ENCODE results near the gene TBCD.

The TBCD gene

GRCh38 chr17:82810644-82811430, 59.0 kb downstream of the TBCD start:
- DNase-seq (ENCODE audit: low read depth) = no peak

DNA sequence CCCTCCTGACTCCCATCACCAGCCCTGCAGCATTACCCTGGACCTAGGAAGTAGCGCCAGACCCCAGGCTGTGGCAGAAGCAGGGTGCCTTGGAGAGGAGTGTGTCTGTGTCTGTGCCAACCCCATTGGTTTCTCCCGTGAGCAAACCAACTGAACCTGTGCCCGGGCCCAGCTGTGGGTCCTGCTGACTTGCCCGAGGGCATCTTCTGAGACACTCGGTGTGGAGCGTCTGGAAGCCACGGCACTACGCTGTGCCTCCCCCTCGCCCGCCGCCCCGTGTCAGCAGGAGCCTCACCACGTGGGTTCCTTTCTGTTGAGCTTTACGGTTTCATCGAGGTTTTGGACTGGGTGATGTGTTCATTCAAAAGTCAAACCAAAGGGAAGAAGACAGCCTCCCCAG, 60.2 kb downstream of the TBCD start:
- DNase-seq (ENCODE audit: low read depth) = no peak

DNA sequence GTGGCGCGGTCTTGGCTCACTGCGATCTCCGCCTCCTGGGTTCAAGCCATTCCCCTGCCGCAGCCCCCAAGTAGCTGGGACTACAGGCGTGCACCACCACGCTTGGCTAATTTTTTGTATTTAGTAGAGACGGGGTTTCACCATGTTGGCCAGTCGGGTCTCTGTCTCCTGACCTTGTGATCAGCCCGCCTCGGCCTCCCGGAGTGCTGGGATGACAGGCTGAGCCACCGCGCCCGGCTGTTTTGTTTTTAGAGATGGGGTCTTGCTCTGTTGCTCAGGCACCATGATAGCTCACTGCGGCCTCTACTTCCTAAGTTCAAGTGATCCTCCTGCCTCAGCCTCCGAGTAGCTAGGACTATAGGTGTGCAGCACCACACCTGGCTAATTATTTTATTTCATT, 60.7 kb downstream of the TBCD start:
- DNase-seq (ENCODE audit: low read depth) = no peak

DNA sequence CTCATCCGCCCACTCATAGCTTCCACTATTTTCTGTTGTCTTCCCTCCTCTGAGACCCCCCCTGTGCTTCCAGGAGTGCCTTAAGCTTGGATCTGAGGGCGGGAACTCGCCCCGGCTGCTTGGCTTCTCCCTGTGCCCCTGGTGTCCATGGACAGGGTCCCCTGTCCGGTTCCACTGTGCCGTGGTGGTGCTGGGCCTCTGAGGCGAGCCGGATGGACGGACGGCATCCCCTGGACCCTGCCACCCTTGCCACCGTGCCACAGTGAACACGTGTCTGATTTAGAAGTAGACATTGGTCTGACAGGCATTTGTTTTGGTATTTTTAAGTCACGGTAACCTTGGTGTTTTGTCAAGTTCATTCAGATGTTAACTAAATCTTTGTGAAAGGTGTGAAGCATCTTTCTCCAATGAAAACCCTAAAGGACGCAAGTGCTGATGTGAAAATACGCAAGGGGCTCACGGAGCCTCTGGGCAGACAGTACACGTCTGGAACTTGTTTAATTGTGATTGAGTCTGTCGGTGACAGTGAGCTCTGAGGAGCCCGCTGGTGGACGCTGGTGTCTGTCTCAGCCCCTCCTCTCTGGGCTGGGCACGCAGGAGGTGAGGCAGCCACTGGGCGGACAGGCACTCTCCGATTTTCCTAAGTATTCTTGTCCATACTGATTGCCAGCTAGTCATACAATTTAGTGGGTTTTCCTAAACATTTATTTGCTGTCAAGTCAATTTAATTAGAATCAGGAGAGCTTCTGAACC, 61.6 kb downstream of the TBCD start:
- no peak for DNase-seq (ENCODE audit: low read depth)

DNA sequence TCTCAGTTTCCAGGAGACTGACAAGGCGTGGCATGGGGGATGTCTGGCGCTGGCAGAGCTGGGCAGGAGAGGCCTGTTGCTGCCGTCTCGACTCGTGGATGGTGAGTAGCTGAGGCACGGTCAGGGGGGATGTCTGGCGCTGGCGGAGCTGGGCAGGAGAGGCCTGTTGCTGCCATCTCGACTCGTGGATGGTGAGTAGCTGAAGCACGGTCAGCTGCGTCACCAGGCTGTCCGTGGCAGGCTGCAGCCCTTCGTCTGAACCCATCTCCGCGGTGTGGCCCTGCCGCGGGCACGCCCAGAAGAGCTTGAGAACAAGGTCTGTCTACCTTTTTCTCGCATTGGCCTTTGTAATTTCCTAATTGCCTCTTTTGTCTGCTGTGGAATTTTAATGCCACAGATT, 63.0 kb downstream of the TBCD start:
- no peak for DNase-seq (ENCODE audit: low read depth)

- no peak for DNase-seq (ENCODE audit: low read depth)
These were observed 63.5 kb downstream of the TBCD start for GRCh38 chr17:82815354-82815753.

DNA sequence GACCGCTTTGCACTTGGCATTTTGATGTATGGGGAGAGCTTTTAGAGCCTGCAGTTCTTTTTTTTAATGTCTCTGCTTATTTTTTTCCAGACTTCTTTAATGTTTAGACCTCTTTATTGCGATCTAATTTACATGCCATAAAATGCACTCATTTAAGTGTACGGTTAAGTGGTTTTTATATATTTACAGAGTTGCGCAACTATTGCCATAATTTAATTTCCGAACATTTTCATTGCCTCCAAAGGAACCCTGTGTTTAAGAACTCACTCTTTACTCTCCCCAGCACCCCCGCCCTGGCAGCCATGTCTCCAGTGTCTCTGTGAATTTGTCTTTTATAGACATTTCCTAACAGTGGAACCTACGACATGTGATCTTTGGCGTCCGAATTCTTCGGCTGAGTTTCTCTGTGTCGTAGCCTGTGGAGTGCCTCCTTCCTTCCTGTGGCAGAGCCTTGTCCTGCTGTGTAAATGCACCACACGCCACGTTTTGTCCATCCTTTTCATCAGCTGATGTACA, 64.0 kb downstream of the TBCD start:
- DNase-seq (ENCODE audit: low read depth) = no peak

DNA sequence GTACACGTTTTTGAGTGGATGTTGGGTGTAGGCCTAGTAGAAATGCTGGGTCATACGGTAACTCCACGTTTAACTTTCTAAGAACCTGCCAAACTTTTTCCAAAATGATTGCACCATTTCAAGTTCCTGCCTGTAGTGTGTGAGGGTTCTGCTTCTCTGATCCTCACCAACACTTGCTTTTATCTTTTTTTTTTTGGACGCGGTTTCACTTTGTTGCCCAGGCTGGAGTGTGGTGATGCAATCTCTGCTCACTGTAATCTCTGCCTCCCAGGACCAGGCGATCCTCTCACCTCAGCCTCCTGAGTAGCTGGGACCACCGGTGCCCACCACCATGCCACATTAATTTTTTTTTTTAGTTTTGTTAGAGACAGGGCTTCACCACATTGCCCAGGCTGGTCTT, 64.5 kb downstream of the TBCD start:
- DNase-seq (ENCODE audit: low read depth) = no peak

DNA sequence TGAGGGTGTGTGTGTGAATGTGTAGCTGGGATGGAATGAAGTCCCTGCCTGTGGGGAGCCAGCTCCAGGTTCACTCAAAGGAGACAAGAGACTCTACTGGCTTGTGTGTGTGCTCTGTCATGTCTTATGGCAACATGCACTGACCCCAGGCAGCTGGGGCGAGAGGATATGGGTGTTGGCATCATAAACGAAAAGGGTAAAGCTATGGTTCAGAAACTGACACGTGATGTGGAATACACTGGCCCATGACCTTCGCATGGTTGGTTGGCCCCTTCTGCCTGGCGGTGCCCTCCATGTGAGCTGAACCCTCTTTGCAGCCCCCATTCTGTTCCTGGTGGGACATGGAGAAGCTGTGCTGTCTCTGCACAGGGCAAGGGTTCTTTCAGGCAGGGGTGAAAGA, 66.1 kb downstream of the TBCD start:
- DNase-seq (ENCODE audit: low read depth) = no peak

GRCh38 chr17:82820278-82821251, 68.7 kb downstream of the TBCD start:
- no peak for DNase-seq (ENCODE audit: low read depth)

DNA sequence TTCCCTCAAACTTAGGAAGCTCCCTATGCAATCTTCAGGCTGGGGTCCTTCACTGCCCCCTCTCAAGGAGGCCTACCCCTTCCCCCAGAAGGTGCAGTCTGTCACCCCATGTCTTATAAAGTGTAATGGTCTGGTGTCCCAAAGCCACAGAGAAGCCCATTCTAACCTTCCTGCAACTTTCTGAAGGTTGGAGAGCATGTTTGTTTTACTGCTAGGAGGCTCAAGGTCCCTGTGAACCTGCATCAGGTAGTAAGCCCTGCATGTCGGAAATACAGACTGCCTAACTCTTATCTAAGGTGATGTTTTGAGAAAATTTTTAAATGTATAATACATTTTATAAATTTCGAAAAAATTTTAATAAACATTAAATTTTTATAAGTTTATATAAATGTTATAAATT, 69.7 kb downstream of the TBCD start:
- no peak for DNase-seq (ENCODE audit: low read depth)

GRCh38 chr17:82822281-82822680, 70.4 kb downstream of the TBCD start:
- no peak for DNase-seq (ENCODE audit: low read depth)

DNA sequence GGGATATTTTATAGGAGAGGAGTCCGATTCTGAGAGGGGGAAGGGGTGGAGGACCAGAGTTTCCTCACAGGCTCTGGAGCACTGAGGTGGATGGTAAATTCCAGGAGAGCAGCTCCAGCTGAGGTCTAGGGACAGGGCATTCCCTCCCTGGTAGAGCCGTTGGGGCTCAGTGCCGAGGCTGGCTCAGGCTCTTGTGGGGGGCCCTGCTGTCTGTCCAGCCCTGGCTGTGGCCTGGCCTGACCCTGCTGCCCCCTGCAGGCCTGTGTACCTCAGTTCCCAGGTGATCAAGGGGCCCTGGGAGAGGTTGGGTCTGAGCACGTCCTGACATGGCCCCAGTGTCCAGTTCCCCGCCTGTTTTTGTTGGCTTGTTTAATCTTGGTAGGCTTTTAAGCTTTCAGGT, 71.1 kb downstream of the TBCD start:
- no peak for DNase-seq (ENCODE audit: low read depth)

DNA sequence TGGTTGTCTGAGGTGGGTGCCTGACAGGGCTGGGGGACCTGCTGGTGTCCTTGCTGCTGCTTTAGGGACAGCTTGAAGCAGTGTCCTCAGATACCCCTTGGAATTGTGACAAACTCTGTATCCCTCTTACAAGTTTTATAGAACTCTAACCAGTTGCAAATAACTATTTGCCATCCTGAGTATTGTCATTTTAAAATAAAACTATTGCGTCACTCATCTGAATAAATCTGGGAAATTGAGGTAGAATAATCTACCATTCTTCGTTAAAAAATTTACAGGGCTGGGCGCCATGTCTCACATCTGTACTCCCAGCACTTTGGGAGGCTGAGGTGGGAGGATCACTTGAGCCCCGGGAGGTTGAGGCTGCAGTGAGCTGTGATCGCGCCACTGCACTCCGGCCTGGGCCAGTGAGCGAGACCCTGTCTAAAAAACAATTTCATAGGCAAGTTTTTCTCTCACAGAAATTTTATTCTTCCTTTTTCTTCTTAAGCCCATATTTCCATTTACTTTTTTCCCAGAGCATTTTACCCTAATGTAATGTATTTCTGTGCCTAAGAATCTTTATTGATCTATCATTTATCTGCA, 73.8 kb downstream of the TBCD start:
- DNase-seq (ENCODE audit: low read depth) = no peak

- DNase-seq (ENCODE audit: low read depth) = no peak
These were observed 74.3 kb downstream of the TBCD start for GRCh38 chr17:82826211-82826610.

DNA sequence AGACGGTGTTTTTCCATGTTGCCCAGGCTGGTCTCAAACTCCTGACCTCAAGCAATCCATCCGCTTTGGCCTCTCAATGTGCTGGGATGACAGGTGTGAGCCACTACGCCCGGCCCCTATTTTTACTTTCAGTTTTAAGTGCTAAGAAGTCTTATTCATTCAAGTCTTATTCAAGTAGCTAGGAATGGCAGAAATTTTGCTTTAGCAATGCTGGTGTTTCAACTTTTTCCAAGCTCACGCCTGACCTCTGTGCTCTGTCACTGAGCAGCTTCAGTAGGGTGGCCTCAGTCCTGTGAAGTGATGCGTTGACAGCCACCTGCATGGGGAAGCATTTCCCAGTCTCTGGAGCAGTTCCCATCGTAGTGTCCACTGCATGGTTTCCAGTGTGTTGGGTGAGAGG, 75.1 kb downstream of the TBCD start:
- no peak for DNase-seq (ENCODE audit: low read depth)

DNA sequence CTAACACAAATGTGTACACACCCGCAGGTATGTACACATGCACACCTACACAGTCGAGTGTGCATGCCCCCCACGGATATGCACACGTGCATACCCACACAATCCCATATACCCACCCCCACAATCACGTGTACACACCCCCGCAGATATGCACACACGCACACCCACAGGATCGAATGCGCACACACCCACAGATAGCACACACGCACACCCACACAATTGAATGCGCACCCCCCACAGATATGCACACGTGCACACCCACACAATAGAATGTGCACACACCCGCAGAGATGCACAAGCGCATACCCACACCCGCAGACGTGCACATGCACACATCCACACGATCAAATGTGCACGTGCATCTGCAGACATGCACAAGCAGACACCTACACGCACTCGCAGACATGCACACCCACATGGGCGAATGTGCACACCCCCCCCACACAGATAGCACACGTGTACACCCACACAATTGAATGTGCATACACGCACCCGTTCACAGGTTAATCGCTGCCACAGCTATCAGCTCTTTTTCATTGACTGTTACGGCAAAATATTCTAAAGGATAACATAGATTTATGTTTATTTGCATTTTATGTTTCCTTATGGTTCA, 77.1 kb downstream of the TBCD start:
- DNase-seq (ENCODE audit: low read depth) = no peak

DNA sequence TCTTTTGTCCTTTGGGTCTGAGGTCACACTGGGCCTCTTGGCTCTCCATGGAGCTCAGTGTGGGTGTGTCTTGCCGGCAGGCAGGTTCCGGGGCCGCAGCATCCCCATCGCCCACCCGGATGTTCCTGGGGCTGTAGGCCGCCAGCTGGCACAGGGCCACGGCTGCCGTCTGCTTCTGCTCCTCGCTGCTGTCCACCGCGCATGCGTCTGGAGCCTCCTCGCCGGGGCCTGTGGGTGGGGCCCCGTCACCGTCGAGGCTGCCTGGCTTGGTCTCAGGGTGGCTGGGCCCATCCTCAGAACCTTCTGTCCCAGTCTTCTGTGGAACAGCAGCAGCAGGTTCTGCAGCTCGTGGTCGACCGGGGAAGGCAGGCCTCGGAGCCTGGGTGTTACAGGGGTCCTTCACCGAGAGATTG, 78.4 kb downstream of the TBCD start:
- no peak for DNase-seq (ENCODE audit: low read depth)

- no peak for DNase-seq (ENCODE audit: low read depth)
These were observed 79.4 kb downstream of the TBCD start for GRCh38 chr17:82831041-82831817.

DNA sequence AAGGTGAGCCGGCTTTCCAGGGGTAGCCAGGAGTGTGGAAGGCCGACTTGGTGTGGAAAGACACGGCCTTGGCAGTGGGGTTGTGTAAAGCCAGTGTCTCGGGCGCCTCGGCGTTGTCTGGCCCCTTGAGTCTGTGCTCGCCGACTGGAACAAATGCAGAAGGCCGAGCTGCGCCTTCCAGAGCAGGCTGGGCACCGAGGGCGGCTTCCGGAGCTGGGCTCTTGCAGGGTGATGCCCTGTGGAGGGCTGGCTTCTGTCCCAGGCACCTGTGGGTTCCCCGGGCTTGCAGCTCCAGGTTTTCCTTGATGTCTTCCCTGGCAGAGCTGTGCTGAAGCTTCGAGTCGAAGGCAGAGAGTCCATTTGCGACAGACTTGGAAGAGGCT, 79.9 kb downstream of the TBCD start:
- no peak for DNase-seq (ENCODE audit: low read depth)

DNA sequence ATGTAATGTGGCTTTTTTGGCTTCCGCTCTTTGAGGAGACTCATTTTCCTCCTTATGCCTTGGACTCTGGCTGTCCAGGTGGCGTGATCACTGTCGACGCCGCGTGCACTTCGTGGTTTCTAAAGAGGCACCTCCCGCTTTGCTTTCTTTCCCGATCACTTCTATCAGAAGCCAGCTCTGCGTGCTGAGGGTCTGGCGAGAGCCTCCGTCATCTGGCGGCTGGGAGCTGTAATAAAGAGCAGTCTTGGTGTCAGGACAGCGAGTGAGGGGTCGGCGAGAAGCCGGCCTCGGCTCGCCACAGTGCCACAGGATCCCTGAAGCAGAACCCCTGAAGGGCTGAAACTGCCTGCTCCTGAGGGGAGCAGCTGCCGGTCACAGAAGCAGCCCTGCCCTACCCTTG, 80.5 kb downstream of the TBCD start:
- no peak for DNase-seq (ENCODE audit: low read depth)
